Mononuclear cell (primary cell): Measurements from ENCODE around the gene NT5DC3. TPM values are rescaled to one million over a fixed set of nuclear protein-coding genes. Genes with fewer than 3 reads are reported as not detected.

Experiments
- H3K27me3 ChIP-seq: 2 replicates; pipeline ENCODE4 v1.6.0; 2011; ENCODE audit warnings: low read length, control low read depth; ENCODE audit not compliant: insufficient read depth
- H3K4me1 ChIP-seq: 2 replicates; pipeline ENCODE4 v1.5.1; 2011; ENCODE audit warnings: mild to moderate bottlenecking, low read length, control low read depth; ENCODE audit not compliant: insufficient read depth
- H3K4me3 ChIP-seq: 2 replicates; pipeline ENCODE4 v1.5.1; 2011; ENCODE audit warnings: mild to moderate bottlenecking, low read length, moderate library complexity
- H3K9me3 ChIP-seq: 2 replicates; pipeline ENCODE4 v1.5.1; 2011; ENCODE audit warnings: low read depth, mild to moderate bottlenecking, control low read depth, low read length
- total RNA-seq: library from RNA; depleted of rRNA; stranded (reverse); fragments of >200 nt; gene quantifications from one replicate; pipeline ENCODE4 v1.2.3, GENCODE V29; 2012

Gene NT5DC3
- total RNA-seq, 1 donor, result 1.9 TPM

- peaks cover 43% of the 10 kb centered on the region for H3K4me1 ChIP-seq
- no peaks in the 10 kb centered on the region for H3K27me3 ChIP-seq
- H3K9me3 ChIP-seq, result no peaks in the 10 kb centered on the region
- H3K4me3 ChIP-seq, result no peak overlapping the region
These were observed 10.9 kb downstream of the NT5DC3 start for GRCh38 chr12:103830025-103830725.

DNA sequence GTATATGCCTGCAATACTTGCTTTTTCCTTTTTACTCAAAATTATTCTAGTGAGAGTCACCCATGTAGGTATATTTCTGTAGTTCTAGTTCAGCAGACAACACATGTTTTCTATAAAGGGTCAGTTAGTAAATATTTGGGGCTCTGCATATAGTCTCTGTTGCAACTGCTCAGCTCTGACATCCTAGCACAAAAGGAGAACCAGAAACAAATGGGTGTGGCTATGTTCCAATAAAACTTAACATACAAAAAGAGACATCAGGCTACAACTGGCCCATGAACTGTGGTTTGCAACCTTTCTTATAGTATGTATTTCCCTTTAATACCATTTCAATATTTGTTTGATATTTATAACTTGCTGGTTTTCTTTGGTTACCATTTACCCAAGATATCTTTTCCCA lies 11.9 kb downstream of the NT5DC3 start:
- Histone ChIP-seq H3K4me1 (peaks cover 43% of the 10 kb centered on the region), H3K27me3 (no peaks in the 10 kb centered on the region), H3K4me3 (no peak overlapping the region), H3K9me3 (no peaks in the 10 kb centered on the region)

GRCh38 chr12:103827911-103828391 lies 13.1 kb downstream of the NT5DC3 start:
- Histone ChIP-seq H3K9me3 (no peaks in the 10 kb centered on the region), H3K4me3 (no peak overlapping the region), H3K4me1 (peaks cover 36% of the 10 kb centered on the region), H3K27me3 (no peaks in the 10 kb centered on the region)

DNA sequence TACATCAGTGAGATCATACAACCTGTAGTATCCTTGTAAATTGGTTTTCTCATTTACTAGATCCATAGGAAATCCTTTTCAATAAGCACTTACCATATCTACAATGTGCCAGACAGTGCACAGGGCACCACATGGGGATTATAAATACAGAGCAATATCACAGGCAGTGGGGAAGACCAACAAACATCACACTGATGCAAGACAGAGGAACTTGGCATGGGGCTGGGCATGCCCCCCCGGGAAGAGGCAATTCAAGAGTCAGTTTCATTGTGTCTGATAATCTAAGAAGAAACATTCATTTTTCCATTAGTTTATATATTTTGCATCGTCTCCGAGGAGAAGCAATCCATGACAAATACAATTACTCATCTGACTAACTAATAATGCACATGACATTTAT lies 16.2 kb downstream of the NT5DC3 start:
- no peaks in the 10 kb centered on the region for H3K27me3 ChIP-seq
- peaks cover 14% of the 10 kb centered on the region for H3K4me1 ChIP-seq
- H3K4me3 ChIP-seq, result no peak overlapping the region
- H3K9me3 ChIP-seq, result no peaks in the 10 kb centered on the region

- H3K4me3 ChIP-seq, result no peak overlapping the region
- H3K4me1 ChIP-seq, result peaks cover 14% of the 10 kb centered on the region
- H3K27me3 ChIP-seq, result no peaks in the 10 kb centered on the region
- no peaks in the 10 kb centered on the region for H3K9me3 ChIP-seq
These were observed 16.7 kb downstream of the NT5DC3 start for GRCh38 chr12:103824290-103824689.

DNA sequence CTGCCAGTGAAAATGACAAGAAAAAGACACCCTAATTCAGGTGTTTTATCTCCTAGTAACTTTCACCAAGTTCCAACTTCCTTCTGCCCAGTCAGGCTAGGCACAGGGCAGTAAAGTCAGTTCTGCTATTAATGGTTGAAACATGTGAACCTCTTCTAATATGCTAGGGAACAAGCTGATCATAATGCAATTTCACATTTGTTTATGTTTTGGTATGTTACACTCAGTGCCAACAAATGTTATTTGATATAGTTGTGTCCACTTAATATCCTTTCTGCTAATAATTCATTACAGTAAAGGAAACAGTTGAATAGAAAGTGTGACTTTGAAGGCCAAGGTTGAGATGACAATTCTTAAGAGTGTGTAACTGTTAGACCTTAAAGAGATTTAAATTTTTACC lies 17.2 kb downstream of the NT5DC3 start:
- peaks cover 11% of the 10 kb centered on the region for H3K4me1 ChIP-seq
- H3K4me3 ChIP-seq, result no peak overlapping the region
- no peaks in the 10 kb centered on the region for H3K27me3 ChIP-seq
- no peaks in the 10 kb centered on the region for H3K9me3 ChIP-seq

GRCh38 chr12:103821773-103822172 lies 19.3 kb downstream of the NT5DC3 start:
- no peaks in the 10 kb centered on the region for H3K9me3 ChIP-seq
- H3K27me3 ChIP-seq, result no peaks in the 10 kb centered on the region
- no peaks in the 10 kb centered on the region for H3K4me1 ChIP-seq
- no peak overlapping the region for H3K4me3 ChIP-seq

DNA sequence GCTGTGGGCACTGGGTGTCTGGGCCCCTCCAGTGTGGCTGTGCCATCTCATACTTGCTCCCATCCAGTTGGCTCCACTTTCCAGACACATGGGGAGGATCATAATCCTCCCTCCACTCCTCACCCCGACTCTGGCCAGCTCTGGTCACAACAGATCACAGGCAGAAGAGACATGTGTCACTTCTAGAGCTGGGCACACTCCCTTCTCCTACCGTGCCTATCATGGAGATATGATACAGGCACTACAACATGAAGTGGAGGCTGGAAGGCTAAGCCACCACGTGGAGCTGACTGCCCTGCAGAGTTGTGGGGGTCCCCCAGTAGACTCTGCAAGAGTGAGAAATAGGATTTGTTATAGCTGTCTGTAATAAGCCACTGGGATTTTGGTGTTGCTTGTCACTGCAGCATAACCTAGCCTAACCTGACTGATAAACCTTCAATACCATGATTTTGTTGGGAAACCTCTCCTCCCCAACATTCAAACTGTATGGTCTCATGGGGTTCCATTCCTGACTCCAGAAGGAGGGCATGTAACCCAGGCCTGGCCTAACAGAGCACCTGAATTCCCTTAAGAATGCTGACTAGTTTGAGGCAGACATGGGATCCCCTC lies 20.0 kb downstream of the NT5DC3 start:
- no peak overlapping the region for H3K4me3 ChIP-seq
- no peaks in the 10 kb centered on the region for H3K4me1 ChIP-seq
- no peaks in the 10 kb centered on the region for H3K27me3 ChIP-seq
- H3K9me3 ChIP-seq, result no peaks in the 10 kb centered on the region

DNA sequence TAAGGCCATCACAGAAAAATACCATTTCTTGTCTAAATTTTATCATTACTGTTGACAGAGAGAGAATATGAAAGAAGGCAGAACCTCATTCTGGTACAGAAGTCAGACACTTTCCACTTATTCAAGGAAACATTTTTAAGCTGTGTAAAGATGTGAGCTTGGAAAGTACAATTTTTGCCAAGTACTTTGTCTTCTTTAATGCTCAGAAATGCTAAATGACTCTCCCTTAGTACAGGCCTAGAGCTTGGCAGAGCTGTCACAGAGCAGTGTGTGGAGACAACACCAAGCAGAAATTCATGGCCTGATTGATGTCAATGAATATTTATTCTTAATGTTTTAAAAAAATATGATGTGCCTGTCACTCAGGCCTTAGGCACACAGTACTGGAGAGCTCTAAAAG lies 20.7 kb downstream of the NT5DC3 start:
- H3K9me3 ChIP-seq, result no peaks in the 10 kb centered on the region
- no peaks in the 10 kb centered on the region for H3K27me3 ChIP-seq
- no peaks in the 10 kb centered on the region for H3K4me1 ChIP-seq
- no peak overlapping the region for H3K4me3 ChIP-seq

GRCh38 chr12:103819892-103820291 lies 21.1 kb downstream of the NT5DC3 start:
- H3K27me3 ChIP-seq, result no peaks in the 10 kb centered on the region
- H3K4me3 ChIP-seq, result no peak overlapping the region
- H3K9me3 ChIP-seq, result no peaks in the 10 kb centered on the region
- no peaks in the 10 kb centered on the region for H3K4me1 ChIP-seq

DNA sequence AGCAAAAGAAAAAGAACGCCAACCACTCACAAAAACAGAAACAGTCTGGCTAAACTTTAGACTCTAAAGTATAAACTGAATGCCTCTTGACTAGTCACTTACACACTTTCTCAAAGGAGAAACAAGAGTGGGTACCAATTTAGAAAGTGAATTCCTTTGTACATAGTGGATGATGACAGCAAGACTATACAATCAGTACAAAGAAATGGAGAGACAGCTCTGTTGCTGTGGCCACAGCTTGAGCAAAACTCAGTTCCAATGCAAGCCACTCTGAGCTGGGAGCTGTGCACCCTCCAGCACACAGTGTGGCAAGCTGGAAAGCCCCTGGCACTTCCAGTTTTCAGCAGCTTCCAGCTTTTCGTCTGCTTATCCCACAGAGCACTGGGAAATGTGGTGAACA lies 21.7 kb downstream of the NT5DC3 start:
- Histone ChIP-seq H3K9me3 (no peaks in the 10 kb centered on the region), H3K4me3 (no peak overlapping the region), H3K4me1 (no peaks in the 10 kb centered on the region), H3K27me3 (no peaks in the 10 kb centered on the region)

- no peak overlapping the region for H3K4me3 ChIP-seq
- no peaks in the 10 kb centered on the region for H3K9me3 ChIP-seq
- no peaks in the 10 kb centered on the region for H3K4me1 ChIP-seq
- no peaks in the 10 kb centered on the region for H3K27me3 ChIP-seq
These were observed 23.2 kb downstream of the NT5DC3 start for GRCh38 chr12:103817791-103818190.

- Histone ChIP-seq H3K9me3 (no peaks in the 10 kb centered on the region), H3K27me3 (no peaks in the 10 kb centered on the region), H3K4me1 (no peaks in the 10 kb centered on the region), H3K4me3 (no peak overlapping the region)
These were observed 24.4 kb downstream of the NT5DC3 start for GRCh38 chr12:103816663-103817062.

DNA sequence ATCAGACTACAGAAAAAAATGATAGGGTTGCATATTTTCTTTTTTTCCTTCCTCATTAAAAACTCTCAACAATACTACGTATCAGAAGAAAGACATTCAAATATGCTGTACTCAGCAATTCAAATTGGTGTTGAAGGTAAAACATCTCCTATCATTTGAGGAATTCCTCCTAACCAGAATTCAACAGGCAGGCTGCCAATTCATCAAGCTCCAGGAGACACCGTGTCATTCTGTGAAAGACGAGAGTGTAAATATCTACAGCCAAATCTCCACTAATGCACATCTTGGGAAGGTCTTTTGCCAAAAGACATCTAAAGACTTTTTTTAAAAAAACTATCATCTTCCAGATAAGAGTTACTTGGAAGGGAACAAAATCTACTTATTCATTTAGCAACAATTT lies 26.6 kb downstream of the NT5DC3 start:
- H3K4me1 ChIP-seq, result no peaks in the 10 kb centered on the region
- no peaks in the 10 kb centered on the region for H3K27me3 ChIP-seq
- H3K9me3 ChIP-seq, result no peaks in the 10 kb centered on the region
- H3K4me3 ChIP-seq, result no peak overlapping the region

DNA sequence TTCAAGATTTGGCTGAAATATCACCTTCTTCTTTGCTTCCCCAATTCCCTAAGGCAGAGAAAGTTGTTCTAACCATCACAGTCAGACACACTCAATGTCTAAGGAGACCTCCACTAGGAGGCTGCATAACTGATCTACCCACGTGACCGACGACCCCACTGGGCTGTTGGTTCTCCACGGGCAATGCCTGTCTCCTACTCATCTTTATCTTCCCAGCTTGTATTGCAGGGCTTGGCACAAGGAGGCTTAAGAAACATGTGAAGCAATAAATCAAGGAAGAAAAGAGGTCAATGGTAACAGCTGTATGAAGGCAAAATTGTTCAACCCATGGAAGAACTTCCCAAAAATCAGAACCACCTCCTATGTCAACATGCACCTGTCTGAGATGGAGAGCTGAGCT lies 27.1 kb downstream of the NT5DC3 start:
- Histone ChIP-seq H3K9me3 (no peaks in the 10 kb centered on the region), H3K4me1 (no peaks in the 10 kb centered on the region), H3K27me3 (no peaks in the 10 kb centered on the region), H3K4me3 (no peak overlapping the region)

DNA sequence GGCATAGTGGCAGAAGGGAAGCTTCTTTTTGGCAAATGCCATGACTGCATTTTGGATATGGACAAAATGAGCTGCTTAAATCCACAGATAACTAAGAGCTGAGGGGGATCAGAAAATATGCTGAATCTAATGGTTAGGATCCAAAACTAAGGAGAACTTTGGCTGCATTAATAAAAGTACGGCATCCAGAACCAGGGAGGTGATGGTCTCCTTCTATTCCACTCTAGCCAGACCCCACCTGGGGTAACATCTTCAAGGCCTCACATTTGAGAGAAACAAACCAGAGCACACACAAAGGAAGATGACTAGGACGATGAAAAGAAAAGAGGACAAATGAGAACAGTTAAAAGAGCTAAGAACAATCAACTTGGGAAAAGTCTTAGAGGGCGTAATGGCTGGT lies 27.6 kb downstream of the NT5DC3 start:
- Histone ChIP-seq H3K9me3 (no peaks in the 10 kb centered on the region), H3K4me1 (no peaks in the 10 kb centered on the region), H3K4me3 (no peak overlapping the region), H3K27me3 (no peaks in the 10 kb centered on the region)
